ENCODE results near the gene ANKRD44. TPM values are rescaled to one million over a fixed set of nuclear protein-coding genes. Genes with fewer than 3 reads are reported as not detected.

The ANKRD44 gene
- total RNA-seq, 1 donor from 2014 or later = 21.4 TPM

- Mint-ChIP-seq H3K4me3 (ENCODE audit: unreplicated experiment) (no peak overlapping the region), H3K27me3 (ENCODE audit: low read depth) (no peaks in the 10 kb centered on the region), H3K36me3 (ENCODE audit: low read depth) (no peaks in the 10 kb centered on the region), H3K27ac (ENCODE audit: unreplicated experiment) (no peak overlapping the region), H3K9me3 (ENCODE audit: low read depth) (no peaks in the 10 kb centered on the region), H3K4me1 (ENCODE audit: low read depth) (peaks cover 47% of the 10 kb centered on the region)
- no peak for DNase-seq (ENCODE audit: low spot score)
- TF ChIP-seq, protein P1, sequence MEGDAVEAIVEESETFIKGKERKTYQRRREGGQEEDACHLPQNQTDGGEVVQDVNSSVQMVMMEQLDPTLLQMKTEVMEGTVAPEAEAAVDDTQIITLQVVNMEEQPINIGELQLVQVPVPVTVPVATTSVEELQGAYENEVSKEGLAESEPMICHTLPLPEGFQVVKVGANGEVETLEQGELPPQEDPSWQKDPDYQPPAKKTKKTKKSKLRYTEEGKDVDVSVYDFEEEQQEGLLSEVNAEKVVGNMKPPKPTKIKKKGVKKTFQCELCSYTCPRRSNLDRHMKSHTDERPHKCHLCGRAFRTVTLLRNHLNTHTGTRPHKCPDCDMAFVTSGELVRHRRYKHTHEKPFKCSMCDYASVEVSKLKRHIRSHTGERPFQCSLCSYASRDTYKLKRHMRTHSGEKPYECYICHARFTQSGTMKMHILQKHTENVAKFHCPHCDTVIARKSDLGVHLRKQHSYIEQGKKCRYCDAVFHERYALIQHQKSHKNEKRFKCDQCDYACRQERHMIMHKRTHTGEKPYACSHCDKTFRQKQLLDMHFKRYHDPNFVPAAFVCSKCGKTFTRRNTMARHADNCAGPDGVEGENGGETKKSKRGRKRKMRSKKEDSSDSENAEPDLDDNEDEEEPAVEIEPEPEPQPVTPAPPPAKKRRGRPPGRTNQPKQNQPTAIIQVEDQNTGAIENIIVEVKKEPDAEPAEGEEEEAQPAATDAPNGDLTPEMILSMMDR (IDR thresholded peaks at IDR 0.05) = no peak
Measured at GRCh38 chr2:197196541-197197180, 113.9 kb downstream of the ANKRD44 start.

GRCh38 chr2:197195518-197195917 is 115.1 kb downstream of the ANKRD44 start:
- TF ChIP-seq, protein P1 (IDR thresholded peaks at IDR 0.05) = no peak
- peak overlapping the region; percentile 73 for H3K27ac Mint-ChIP-seq (ENCODE audit: unreplicated experiment)
- DNase-seq (ENCODE audit: low spot score) = no peak
- H3K9me3 Mint-ChIP-seq (ENCODE audit: low read depth) = no peaks in the 10 kb centered on the region
- H3K4me1 Mint-ChIP-seq (ENCODE audit: low read depth) = peaks cover 52% of the 10 kb centered on the region
- H3K4me3 Mint-ChIP-seq (ENCODE audit: unreplicated experiment) = peak overlapping the region; percentile 17
- H3K27me3 Mint-ChIP-seq (ENCODE audit: low read depth) = no peaks in the 10 kb centered on the region
- no peaks in the 10 kb centered on the region for H3K36me3 Mint-ChIP-seq (ENCODE audit: low read depth)

DNA sequence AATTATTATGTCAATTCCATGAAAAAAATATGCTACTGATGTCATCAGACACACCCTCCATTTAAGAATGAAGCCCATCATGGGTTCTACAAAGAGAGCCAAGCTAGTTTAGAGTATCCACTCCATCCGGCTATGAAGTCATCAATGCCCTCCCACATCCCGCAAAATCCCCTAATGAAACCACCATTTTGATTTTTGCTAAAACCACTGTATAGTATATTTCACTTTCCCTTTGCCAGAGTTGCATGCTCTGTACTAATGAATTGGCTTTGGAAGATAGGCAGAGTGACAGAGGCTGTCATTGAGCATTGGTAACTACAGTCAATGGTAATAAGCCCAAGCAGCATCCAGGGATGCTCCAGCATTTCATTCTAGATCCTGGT is 118.6 kb downstream of the ANKRD44 start:
- H3K27ac Mint-ChIP-seq (ENCODE audit: unreplicated experiment) = no peak overlapping the region
- no peaks in the 10 kb centered on the region for H3K27me3 Mint-ChIP-seq (ENCODE audit: low read depth)
- no peak for DNase-seq (ENCODE audit: low spot score)
- H3K4me1 Mint-ChIP-seq (ENCODE audit: low read depth) = peaks cover 43% of the 10 kb centered on the region
- H3K36me3 Mint-ChIP-seq (ENCODE audit: low read depth) = no peaks in the 10 kb centered on the region
- TF ChIP-seq, protein P1 (IDR thresholded peaks at IDR 0.05) = no peak
- no peak overlapping the region for H3K4me3 Mint-ChIP-seq (ENCODE audit: unreplicated experiment)
- H3K9me3 Mint-ChIP-seq (ENCODE audit: low read depth) = no peaks in the 10 kb centered on the region

DNA sequence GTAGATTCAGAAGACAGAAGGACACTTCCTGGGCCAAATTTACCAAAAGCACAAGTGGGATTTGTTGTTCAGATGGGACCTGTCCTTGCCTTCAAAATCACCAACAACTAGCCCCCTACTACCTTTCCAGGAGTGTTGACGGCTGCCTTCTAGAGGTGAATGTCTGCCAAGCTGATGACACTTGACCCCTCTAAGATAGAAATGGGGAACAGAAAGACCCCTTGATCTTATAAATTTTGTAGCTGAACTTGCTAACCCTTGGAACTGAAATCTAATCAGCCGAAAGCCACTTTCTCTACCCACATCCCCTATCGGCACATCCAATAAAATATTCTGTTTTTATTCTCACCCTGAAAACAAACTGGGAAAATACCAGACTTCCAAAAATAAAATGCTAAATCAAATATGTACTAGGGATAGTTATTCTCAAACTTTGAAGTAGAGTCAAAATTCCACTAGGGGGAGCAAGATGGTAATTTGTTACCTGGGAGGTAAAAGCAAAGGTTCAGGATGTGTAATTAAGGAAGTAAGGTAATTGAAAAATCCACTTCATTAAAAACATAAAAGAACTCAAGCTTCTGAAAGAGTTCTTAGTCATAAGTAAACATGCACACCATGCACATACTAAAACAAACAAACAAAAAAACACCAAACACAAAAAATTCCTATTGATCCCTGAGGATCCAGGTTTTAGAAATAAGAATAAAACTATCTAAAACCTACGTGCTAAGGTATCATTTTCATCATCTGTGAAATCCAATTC is 119.2 kb downstream of the ANKRD44 start:
- Mint-ChIP-seq H3K27me3 (ENCODE audit: low read depth) (no peaks in the 10 kb centered on the region), H3K9me3 (ENCODE audit: low read depth) (no peaks in the 10 kb centered on the region), H3K36me3 (ENCODE audit: low read depth) (no peaks in the 10 kb centered on the region), H3K4me1 (ENCODE audit: low read depth) (peaks cover 37% of the 10 kb centered on the region), H3K27ac (ENCODE audit: unreplicated experiment) (no peak overlapping the region), H3K4me3 (ENCODE audit: unreplicated experiment) (no peak overlapping the region)
- DNase-seq (ENCODE audit: low spot score) = no peak
- TF ChIP-seq, protein P1 (IDR thresholded peaks at IDR 0.05) = peak; percentile 96

DNA sequence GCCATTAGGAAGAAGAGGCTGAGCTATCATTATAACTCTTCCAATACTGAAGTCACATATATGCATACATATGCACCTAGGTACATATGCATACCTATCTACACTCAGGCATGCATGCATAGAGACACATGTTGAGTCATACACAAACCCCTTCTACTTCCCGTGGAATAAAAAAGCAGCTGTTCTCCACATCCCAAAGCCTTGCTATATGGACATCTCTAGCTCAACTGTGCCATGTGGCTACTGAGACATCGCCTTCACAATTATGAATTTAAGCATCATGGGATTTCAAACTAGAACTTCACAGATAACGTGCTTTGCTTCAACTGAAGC is 120.5 kb downstream of the ANKRD44 start:
- no peaks in the 10 kb centered on the region for H3K36me3 Mint-ChIP-seq (ENCODE audit: low read depth)
- no peak overlapping the region for H3K27ac Mint-ChIP-seq (ENCODE audit: unreplicated experiment)
- no peaks in the 10 kb centered on the region for H3K9me3 Mint-ChIP-seq (ENCODE audit: low read depth)
- H3K4me1 Mint-ChIP-seq (ENCODE audit: low read depth) = peaks cover 28% of the 10 kb centered on the region
- TF ChIP-seq, protein P1 (IDR thresholded peaks at IDR 0.05) = no peak
- no peak overlapping the region for H3K4me3 Mint-ChIP-seq (ENCODE audit: unreplicated experiment)
- DNase-seq (ENCODE audit: low spot score) = no peak
- H3K27me3 Mint-ChIP-seq (ENCODE audit: low read depth) = no peaks in the 10 kb centered on the region

Measured in chondrocyte (in vitro differentiated cells).